Neural progenitor cell (in vitro differentiated cells): Measurements from ENCODE around the gene PIGL. TPM values are rescaled to one million over a fixed set of nuclear protein-coding genes. Genes with fewer than 3 reads are reported as not detected.

Source experiments
- DNase-seq: peaks from one replicate; pipeline ENCODE4 v3.0.0-alpha.2; 2016; ENCODE audit warnings: low spot score
- H2AFZ ChIP-seq: fragments of 200-600 bp; sonication (generic); replicated peaks from 2 replicates; pipeline ENCODE4 v1.6.1; 2016; ENCODE audit warnings: antibody characterized with exemption
- H3F3A ChIP-seq: fragments of 200-600 bp; sonication (generic); 2 replicates; pipeline ENCODE4 v1.6.1; 2016; ENCODE audit warnings: antibody characterized with exemption, low read depth
- H3K27ac ChIP-seq: fragments of 200-600 bp; sonication (generic); 2 replicates; pipeline ENCODE4 v1.5.1; 2016; ENCODE audit warnings: mild to moderate bottlenecking
- H3K27me3 ChIP-seq: fragments of 200-600 bp; sonication (generic); 2 replicates; pipeline ENCODE4 v1.6.1; 2016; ENCODE audit warnings: mild to moderate bottlenecking, moderate library complexity
- H3K36me3 ChIP-seq: fragments of 200-600 bp; sonication (generic); 2 replicates; pipeline ENCODE4 v1.5.1; 2016
- H3K4me1 ChIP-seq: fragments of 200-600 bp; sonication (generic); 2 replicates; pipeline ENCODE4 v1.6.1; 2016; ENCODE audit warnings: mixed run types
- H3K4me2 ChIP-seq: fragments of 200-600 bp; sonication (generic); 2 replicates; pipeline ENCODE4 v1.6.1; 2016
- H3K4me3 ChIP-seq: fragments of 200-600 bp; sonication (generic); 2 replicates; pipeline ENCODE4 v1.5.1; 2016
- H3K79me2 ChIP-seq: fragments of 200-600 bp; sonication (generic); 2 replicates; pipeline ENCODE4 v1.6.1; 2016; ENCODE audit warnings: low read depth
- H3K9ac ChIP-seq: fragments of 200-600 bp; sonication (generic); 2 replicates; pipeline ENCODE4 v1.6.1; 2016
- H3K9me3 ChIP-seq: fragments of 200-600 bp; sonication (generic); 2 replicates; pipeline ENCODE4 v1.5.1; 2016; ENCODE audit warnings: low read depth
- H4K20me1 ChIP-seq: fragments of 200-600 bp; sonication (generic); 2 replicates; pipeline ENCODE4 v1.6.1; 2016; ENCODE audit warnings: low read depth
- H3K27ac Mint-ChIP-seq: 3 replicates; pipeline ENCODE4 v1.8.0; 2021; ENCODE audit warnings: mixed read lengths
- H3K27me3 Mint-ChIP-seq: 2 replicates; pipeline ENCODE4 v1.8.0; 2022; ENCODE audit warnings: low read depth, mild to moderate bottlenecking, inconsistent platforms, moderate library complexity, mixed read lengths; ENCODE audit not compliant: insufficient read depth
- H3K36me3 Mint-ChIP-seq: 3 replicates; pipeline ENCODE4 v1.8.0; 2021; ENCODE audit warnings: mixed read lengths
- H3K4me1 Mint-ChIP-seq: 3 replicates; pipeline ENCODE4 v1.8.0; 2021; ENCODE audit warnings: mixed read lengths
- H3K4me3 Mint-ChIP-seq: 3 replicates; pipeline ENCODE4 v1.8.0; 2021; ENCODE audit warnings: mild to moderate bottlenecking, moderate library complexity, mixed read lengths
- H3K9me3 Mint-ChIP-seq: 3 replicates; pipeline ENCODE4 v1.8.0; 2020; ENCODE audit warnings: mixed read lengths
- EZH2 ChIP-seq: fragments of 200-600 bp; sonication (generic); IDR thresholded peaks from 2 replicates; pipeline ENCODE4 v1.6.1; 2017; ENCODE audit warnings: antibody characterized with exemption, mild to moderate bottlenecking, moderate library complexity
- EZH2phosphoT487 ChIP-seq: fragments of 200-600 bp; sonication (generic); IDR thresholded peaks from 2 replicates; pipeline ENCODE4 v1.6.1; 2017; ENCODE audit warnings: antibody characterized with exemption
- total RNA-seq: library from RNA; depleted of rRNA; stranded (reverse); fragments of >200 nt; gene quantifications from 2 replicates; pipeline ENCODE4 v1.2.3, GENCODE V29; 2015; ENCODE audit warnings: low replicate concordance
- TF ChIP-seq, protein P1 (sequence below): fragments of 200-600 bp; sonication (generic); IDR thresholded peaks from 2 replicates; pipeline ENCODE4 v1.5.1; 2017; ENCODE audit warnings: antibody characterized with exemption, mild to moderate bottlenecking

The PIGL gene
- total RNA-seq, 1 donor from 2014 or later: 57.0 TPM

DNA sequence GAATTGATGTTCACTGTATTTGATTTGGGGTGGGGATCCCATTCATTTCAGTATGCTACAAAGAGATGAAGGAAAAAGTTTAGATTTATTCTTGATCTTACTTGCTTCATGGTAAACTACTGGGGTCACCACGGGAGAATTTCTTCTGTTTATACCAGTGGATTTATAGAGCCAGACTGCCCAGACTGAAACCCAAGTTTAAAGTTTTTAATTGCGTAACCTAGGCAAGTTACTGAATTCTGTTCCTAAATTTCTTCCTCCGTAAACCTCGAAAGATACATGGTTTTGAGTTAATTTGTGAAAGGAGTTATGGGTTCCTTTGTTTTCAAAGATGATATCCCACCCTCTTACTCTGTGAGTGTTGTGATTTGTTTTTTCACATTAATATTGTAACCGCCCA is 26.4 kb downstream of the PIGL start:
- no peaks in the 10 kb centered on the region for H3K79me2 ChIP-seq
- no peaks in the 10 kb centered on the region for H3K27me3 ChIP-seq
- no peaks in the 10 kb centered on the region for H3F3A ChIP-seq
- no peak overlapping the region for H3K9ac ChIP-seq
- no peak overlapping the region for H3K4me2 ChIP-seq
- H3K27ac ChIP-seq: no peak overlapping the region
- no peaks in the 10 kb centered on the region for H4K20me1 ChIP-seq
- Mint-ChIP-seq H3K36me3 (peaks cover 7% of the 10 kb centered on the region), H3K27me3 (no peaks in the 10 kb centered on the region), H3K4me3 (no peak overlapping the region), H3K27ac (peak overlapping the region; percentile 9), H3K9me3 (no peaks in the 10 kb centered on the region), H3K4me1 (peaks cover 7% of the 10 kb centered on the region)
- no peak overlapping the region for H3K4me3 ChIP-seq
- no peak overlapping the region for H2AFZ ChIP-seq
- DNase-seq: no peak
- no peaks in the 10 kb centered on the region for H3K9me3 ChIP-seq
- peaks cover 3% of the 10 kb centered on the region for H3K4me1 ChIP-seq
- no peaks in the 10 kb centered on the region for H3K36me3 ChIP-seq
- TF ChIP-seq, protein P1, sequence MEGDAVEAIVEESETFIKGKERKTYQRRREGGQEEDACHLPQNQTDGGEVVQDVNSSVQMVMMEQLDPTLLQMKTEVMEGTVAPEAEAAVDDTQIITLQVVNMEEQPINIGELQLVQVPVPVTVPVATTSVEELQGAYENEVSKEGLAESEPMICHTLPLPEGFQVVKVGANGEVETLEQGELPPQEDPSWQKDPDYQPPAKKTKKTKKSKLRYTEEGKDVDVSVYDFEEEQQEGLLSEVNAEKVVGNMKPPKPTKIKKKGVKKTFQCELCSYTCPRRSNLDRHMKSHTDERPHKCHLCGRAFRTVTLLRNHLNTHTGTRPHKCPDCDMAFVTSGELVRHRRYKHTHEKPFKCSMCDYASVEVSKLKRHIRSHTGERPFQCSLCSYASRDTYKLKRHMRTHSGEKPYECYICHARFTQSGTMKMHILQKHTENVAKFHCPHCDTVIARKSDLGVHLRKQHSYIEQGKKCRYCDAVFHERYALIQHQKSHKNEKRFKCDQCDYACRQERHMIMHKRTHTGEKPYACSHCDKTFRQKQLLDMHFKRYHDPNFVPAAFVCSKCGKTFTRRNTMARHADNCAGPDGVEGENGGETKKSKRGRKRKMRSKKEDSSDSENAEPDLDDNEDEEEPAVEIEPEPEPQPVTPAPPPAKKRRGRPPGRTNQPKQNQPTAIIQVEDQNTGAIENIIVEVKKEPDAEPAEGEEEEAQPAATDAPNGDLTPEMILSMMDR: no peak
- TF ChIP-seq EZH2phosphoT487 (no peak), EZH2 (no peak)

DNA sequence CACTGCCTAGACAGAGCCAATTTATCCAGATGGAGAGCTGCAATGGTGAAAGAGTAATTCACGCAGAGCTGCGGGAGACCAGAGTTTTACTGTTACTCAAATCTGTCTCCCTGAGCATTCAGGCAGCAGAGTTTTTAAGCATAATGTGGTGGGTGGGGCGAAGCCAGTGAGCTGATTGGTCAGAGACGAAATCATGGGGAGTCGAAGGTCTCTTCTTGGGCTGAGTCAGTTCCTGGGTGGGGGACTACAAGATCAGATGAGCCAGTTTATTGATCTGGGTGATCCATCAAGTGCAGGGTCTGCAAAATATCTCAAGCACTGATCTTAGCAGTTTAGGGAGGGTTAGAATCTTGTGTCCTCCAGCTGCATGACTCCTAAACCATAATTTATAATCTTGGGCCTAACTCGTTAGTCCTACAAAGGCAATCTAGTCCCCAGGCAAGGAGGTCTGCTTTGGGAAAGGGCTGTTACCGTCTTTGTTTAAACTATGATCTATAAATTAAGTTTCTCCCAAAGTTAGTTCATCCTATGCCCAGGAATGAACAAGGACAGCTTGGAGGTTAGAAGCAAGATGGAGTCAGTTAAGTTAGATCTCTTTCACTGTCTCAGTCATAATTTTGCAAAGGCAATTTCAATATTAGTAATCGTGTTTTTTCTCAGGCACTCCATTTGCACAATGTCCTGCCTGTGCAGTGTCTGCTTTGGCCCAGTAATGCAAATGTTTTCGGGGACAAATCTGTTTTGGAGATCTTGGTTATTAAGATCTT is 27.0 kb downstream of the PIGL start:
- H3K27ac Mint-ChIP-seq: peak overlapping the region; percentile 9
- Histone ChIP-seq H3K27me3 (no peaks in the 10 kb centered on the region), H3K4me1 (peaks cover 3% of the 10 kb centered on the region), H3K79me2 (no peaks in the 10 kb centered on the region), H2AFZ (no peak overlapping the region), H3K9me3 (no peaks in the 10 kb centered on the region), H3K9ac (no peak overlapping the region), H3K4me3 (no peak overlapping the region), H3K27ac (no peak overlapping the region), H4K20me1 (no peaks in the 10 kb centered on the region), H3F3A (no peaks in the 10 kb centered on the region), H3K36me3 (no peaks in the 10 kb centered on the region), H3K4me2 (no peak overlapping the region)
- no peak for DNase-seq
- H3K4me1 Mint-ChIP-seq: peaks cover 7% of the 10 kb centered on the region
- peaks cover 7% of the 10 kb centered on the region for H3K36me3 Mint-ChIP-seq
- H3K4me3 Mint-ChIP-seq: no peak overlapping the region
- H3K27me3 Mint-ChIP-seq: no peaks in the 10 kb centered on the region
- TF ChIP-seq EZH2phosphoT487 (no peak), EZH2 (no peak)
- TF ChIP-seq, protein P1: no peak
- no peaks in the 10 kb centered on the region for H3K9me3 Mint-ChIP-seq

DNA sequence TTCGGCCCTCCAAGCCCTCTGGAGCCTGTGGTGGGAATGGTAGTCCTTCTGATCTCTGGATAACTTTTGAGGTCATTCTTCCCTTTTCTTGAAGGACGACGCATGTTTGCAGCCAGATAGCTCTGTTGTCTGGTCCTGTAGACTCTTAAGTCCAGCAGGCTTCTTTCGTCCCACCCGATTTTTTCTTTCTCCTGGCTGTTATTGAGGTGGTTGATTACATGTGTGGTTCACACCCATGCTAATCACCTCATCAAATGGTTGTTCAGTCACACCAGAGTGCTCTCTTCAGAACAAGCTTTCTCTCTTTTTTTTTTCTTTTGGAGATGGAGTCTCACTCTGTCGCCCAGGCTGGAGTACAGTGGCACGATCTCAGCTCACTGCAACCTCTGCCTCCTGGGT is 30.6 kb downstream of the PIGL start:
- Histone ChIP-seq H3K9ac (no peak overlapping the region), H2AFZ (no peak overlapping the region), H3K4me2 (no peak overlapping the region), H4K20me1 (peaks cover 8% of the 10 kb centered on the region), H3K4me1 (peaks cover 3% of the 10 kb centered on the region), H3K79me2 (no peaks in the 10 kb centered on the region), H3F3A (no peaks in the 10 kb centered on the region), H3K27me3 (no peaks in the 10 kb centered on the region), H3K27ac (no peak overlapping the region), H3K36me3 (no peaks in the 10 kb centered on the region), H3K9me3 (no peaks in the 10 kb centered on the region), H3K4me3 (no peak overlapping the region)
- no peak overlapping the region for H3K4me3 Mint-ChIP-seq
- no peak for TF ChIP-seq EZH2phosphoT487
- TF ChIP-seq, protein P1: no peak
- no peaks in the 10 kb centered on the region for H3K9me3 Mint-ChIP-seq
- H3K27me3 Mint-ChIP-seq: no peaks in the 10 kb centered on the region
- H3K36me3 Mint-ChIP-seq: peaks cover 5% of the 10 kb centered on the region
- no peak overlapping the region for H3K27ac Mint-ChIP-seq
- H3K4me1 Mint-ChIP-seq: peaks cover 7% of the 10 kb centered on the region
- DNase-seq: no peak
